ENCODE measurements around the gene EP400.

Gene EP400

DNA sequence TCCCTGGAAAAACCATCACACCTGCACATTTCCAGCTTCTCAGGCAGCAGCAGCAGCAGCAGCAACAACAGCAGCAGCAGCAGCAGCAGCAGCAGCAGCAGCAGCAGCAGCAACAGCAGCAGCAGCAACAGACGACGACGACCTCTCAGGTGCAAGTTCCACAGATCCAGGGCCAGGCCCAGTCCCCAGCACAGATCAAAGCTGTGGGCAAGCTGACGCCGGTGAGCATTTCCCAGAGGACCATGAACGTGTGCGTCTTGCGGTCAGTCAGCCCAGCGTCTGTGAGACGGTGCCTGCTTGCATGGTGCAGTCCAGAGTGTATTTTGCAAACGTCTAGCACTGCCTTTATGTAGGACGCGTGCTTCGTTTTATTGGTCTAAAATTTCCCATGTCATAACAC is 112.7 kb downstream of the EP400 start:
- TF ChIP-seq, protein P1, sequence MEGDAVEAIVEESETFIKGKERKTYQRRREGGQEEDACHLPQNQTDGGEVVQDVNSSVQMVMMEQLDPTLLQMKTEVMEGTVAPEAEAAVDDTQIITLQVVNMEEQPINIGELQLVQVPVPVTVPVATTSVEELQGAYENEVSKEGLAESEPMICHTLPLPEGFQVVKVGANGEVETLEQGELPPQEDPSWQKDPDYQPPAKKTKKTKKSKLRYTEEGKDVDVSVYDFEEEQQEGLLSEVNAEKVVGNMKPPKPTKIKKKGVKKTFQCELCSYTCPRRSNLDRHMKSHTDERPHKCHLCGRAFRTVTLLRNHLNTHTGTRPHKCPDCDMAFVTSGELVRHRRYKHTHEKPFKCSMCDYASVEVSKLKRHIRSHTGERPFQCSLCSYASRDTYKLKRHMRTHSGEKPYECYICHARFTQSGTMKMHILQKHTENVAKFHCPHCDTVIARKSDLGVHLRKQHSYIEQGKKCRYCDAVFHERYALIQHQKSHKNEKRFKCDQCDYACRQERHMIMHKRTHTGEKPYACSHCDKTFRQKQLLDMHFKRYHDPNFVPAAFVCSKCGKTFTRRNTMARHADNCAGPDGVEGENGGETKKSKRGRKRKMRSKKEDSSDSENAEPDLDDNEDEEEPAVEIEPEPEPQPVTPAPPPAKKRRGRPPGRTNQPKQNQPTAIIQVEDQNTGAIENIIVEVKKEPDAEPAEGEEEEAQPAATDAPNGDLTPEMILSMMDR (IDR thresholded peaks at IDR 0.05): no peak

DNA sequence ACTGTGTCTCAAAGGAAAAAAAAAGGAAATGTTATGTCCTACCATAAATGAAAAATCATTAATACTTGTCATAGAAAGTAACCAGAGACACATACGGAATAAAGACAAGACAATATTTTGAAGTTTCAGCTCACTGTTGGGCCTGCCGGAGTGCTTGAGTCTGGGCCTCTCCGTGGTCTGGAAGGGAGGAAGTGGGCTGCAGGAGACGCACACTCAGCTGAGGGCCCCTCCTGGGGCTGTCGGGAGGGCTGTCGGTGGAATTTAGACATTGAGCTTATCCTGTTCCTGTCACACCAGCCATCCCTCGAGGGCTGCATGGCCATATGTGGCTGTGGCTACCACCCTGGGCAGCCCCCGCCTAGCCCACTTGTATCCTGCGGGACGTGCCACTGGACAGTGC is 113.7 kb downstream of the EP400 start:
- TF ChIP-seq, protein P1 (IDR thresholded peaks at IDR 0.05): no peak

DNA sequence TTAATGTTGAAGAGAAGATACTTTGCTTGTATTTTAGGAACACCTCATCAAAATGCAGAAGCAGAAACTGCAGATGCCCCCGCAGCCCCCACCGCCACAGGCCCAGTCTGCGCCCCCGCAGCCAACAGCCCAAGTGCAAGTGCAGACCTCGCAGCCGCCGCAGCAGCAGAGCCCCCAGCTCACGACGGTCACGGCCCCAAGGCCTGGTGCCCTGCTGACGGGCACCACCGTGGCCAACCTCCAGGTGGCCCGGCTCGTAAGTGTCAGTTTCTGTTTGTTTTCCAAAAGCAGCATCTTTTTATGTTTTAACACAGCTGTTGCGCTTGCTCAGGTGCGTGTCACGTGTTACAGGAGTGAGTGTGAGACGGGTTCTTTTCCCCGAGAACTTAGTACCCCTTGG is 114.9 kb downstream of the EP400 start:
- TF ChIP-seq, protein P1 (IDR thresholded peaks at IDR 0.05): no peak

DNA sequence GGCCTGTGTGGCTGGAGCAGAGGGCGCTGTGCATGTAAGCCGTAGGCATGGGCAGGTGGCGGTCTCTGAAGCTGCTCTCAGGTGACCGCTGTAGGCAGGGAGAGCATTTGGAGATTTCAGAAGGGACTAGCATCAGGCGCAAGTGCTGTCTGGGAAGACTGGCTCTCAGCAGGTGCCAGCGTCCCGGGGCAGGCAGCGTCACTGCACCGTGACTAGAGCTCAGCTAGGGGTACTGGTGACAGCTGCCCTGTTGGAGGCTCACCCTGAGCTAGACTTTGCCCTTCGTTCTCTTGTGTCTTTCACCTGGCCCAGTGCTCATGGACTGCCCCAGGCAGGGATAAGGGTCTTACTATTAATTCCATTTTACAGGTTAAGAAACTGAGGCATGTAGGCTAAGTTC is 115.5 kb downstream of the EP400 start:
- TF ChIP-seq, protein P1 (IDR thresholded peaks at IDR 0.05): no peak

DNA sequence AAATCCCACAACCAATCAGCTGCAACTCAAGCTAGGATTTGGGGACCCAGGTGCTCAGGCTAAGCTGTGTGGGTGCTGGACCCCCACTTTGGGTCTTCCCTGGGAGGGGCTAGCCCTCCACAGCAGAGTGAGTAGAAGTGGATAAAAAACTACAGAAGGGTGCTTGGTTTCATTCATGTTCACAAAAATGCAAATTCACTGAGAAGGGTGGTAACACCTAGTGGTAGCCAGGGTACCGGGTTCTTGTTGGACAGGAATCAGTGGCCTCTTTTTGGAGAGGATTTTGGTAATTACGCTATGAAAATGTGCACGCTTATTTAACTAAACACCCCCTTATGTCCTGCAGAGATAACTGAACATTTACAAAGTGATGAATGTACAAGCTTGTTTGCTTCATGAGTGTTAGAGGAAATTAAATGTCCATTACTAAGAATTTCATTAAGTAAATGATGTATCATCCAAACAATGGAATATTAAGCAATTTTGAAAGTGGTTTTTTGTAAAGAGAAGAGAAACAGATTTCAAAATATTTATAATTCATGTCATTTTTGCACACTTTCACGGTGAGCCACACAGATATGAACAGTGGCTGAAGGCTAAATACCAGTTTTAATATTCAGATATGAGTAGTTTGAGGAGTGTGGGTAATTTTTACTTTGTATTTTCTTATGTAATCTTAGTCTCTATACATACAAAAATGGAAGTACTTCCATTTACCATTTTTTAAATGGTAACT is 116.0 kb downstream of the EP400 start:
- TF ChIP-seq, protein P1 (IDR thresholded peaks at IDR 0.05): no peak

DNA sequence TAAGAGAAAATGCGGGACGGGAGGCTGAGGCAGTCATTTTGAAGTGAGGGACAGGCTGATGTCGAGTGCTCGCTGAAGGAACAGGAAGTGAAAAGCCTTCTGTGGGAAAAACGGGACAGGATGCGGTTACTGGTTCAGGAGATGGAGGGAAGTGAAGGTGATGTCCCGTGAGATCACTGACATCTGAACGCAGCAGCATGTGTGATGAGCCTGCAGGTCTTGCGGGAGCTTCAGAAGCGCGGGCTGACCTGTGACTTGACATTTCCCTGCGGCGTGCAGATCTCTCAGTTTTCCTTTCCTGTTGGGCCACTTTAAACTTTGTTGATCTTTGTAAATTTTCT is 116.6 kb downstream of the EP400 start:
- TF ChIP-seq, protein P1 (IDR thresholded peaks at IDR 0.05): no peak

DNA sequence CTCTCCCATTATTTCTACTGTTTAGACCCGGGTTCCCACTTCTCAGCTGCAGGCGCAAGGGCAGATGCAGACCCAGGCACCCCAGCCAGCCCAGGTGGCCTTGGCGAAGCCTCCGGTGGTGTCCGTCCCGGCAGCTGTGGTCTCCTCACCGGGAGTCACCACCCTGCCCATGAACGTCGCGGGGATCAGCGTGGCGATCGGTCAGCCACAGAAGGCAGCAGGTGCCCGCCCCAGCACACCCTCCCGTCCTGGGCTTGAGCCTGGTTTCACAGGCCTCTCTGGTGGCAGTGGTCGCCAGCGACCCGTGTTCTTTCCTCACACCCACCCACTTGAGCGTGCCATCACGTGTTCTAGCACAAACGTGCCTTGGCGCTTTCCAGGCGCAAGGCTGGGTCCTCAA is 117.0 kb downstream of the EP400 start:
- TF ChIP-seq, protein P1 (IDR thresholded peaks at IDR 0.05): no peak

DNA sequence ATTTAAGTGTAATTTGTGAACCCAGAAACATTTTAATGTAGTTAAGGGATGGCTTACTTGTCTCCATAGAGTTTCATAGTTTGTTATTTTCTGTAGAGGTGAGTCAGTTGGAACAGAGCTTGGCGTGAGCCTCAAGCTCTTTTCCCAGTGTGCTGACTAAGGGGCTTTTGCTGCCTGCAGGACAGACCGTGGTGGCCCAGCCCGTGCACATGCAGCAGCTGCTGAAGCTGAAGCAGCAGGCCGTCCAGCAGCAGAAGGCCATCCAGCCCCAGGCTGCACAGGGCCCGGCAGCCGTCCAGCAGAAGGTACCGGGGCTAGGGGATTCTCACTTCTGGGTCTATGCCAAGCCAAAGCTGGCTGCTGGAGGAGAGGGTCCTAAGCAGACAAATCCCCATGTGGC is 117.4 kb downstream of the EP400 start:
- TF ChIP-seq, protein P1 (IDR thresholded peaks at IDR 0.05): no peak

Data from LNCAP (cell line).